Heart right ventricle (tissue), 16 donors: ENCODE measurements around the gene RNF123. TPM values are rescaled to one million over a fixed set of nuclear protein-coding genes. Genes with fewer than 3 reads are reported as not detected.

Experiments used
- ATAC-seq, 8 donors: fragments of 200-7000 bp; cut with Tn5 transposase; one replicate each; pipeline ENCODE4 v1.9.1; 2020; ENCODE audit warnings: mild to moderate bottlenecking in 8 of 8, moderate library complexity in 8 of 8, moderate number of reproducible peaks in 1 of 8
- DNase-seq, 2 donors: peaks; one replicate each; pipeline ENCODE4 v3.0.0-alpha.2; 2020
- H3K27ac ChIP-seq, 10 donors: fragments of 200-600 bp; sonication (generic) in 2 of 10; one replicate each; pipeline versions ENCODE4 v1.5.0 to v1.8.0; 2020 to 2022; ENCODE audit warnings: mild to moderate bottlenecking in 3 of 10
- H3K27me3 ChIP-seq, 7 donors: fragments of 200-600 bp; one replicate each; pipeline ENCODE4 v1.8.0; 2021 to 2022; ENCODE audit warnings: mild to moderate bottlenecking in 2 of 7
- H3K36me3 ChIP-seq, 9 donors: fragments of 200-600 bp; sonication (generic) in 1 of 9; one replicate each; pipeline versions ENCODE4 v1.5.0 to v1.8.0; 2020 to 2022; ENCODE audit warnings: mild to moderate bottlenecking in 2 of 9
- H3K4me1 ChIP-seq, 9 donors: fragments of 200-600 bp; sonication (generic) in 1 of 9; one replicate each; pipeline versions ENCODE4 v1.5.0 to v1.8.0; 2020 to 2022; ENCODE audit warnings: mild to moderate bottlenecking in 4 of 9
- H3K4me3 ChIP-seq, 10 donors: fragments of 200-600 bp; sonication (generic) in 2 of 10; one replicate each; pipeline versions ENCODE4 v1.5.0 to v1.8.0; 2020 to 2022; ENCODE audit warnings: mild to moderate bottlenecking in 7 of 10, moderate library complexity in 2 of 10
- H3K9me3 ChIP-seq, 11 donors: fragments of 200-600 bp in 10 of 11; sonication (generic) in 2 of 11; one replicate each; pipeline versions ENCODE4 v1.5.0 to v1.8.0; 2013 to 2022; ENCODE audit warnings: mild to moderate bottlenecking in 2 of 11, control low read depth in 1 of 11, moderate library complexity in 1 of 11
- CTCF ChIP-seq, 9 donors: fragments of 200-600 bp; sonication (generic) in 2 of 9; IDR thresholded peaks; one replicate each; pipeline versions ENCODE4 v1.5.0 to v1.8.0; 2021 to 2022; ENCODE audit warnings: antibody characterized with exemption in 9 of 9, mild to moderate bottlenecking in 5 of 9, moderate library complexity in 1 of 9
- WGBS, 2 donors: extraction: QIAGEN DNeasy Blood & Tissue Kit; methylation state at CpG; one replicate each; pipeline ENCODE4 v1.1.7; 2013; ENCODE audit warnings: inconsistent platforms in 1 of 2; 5-methylcytosine and 5-hydroxymethylcytosine counted together
- intact Hi-C, 10 donors: fragments of 100-400 bp; cut with DNase I; formaldehyde crosslinking; loops; one replicate each; pipeline versions ENCODE4 v1.11.1 to v1.14.2; 2022
- polyA plus RNA-seq, 2 donors: library from polyadenylated mRNA; stranded (reverse); fragments of 200-250 nt; gene quantifications; one replicate each; pipeline ENCODE4 v1.2.3, GENCODE V29; 2013
- total RNA-seq, 10 donors: library from RNA; stranded (reverse); fragmentation: NEBNext Ultra II Directional in 3 of 10; extraction: Animal tissue kit (Norgen Biotek cat#: 25700) in 3 of 10; gene quantifications; one replicate each; pipeline versions ENCODE4 v1.2.1 to v1.2.4, GENCODE V29; 2021 to 2023
- donor health status: Arrhythmogenic right ventricular cardiomyopathy.
- donor health status: ischemic (EF 13 %, LVEDD 7.1; RV severe dilation, severe dysfunction).
- donor health status: healthy with polysubstance abuse.
- donor health status: DM: no; HTN: yes; CAD: no.
- donor health status: DM: no; HTN: no; CAD: no.
- donor health status: ischemic (EF 25% LVEDD 6.9; RV normal size, moderate dysfunction).
- donor health status: ischemic (EF 25% LVEDD 5.7; RV mildly dilated, moderate dysfunction).
- donor health status: healthy.
- donor health status: DM: yes; HTN: yes; CAD: no.
- donor health status: Ischemic cardiomyopathy.
- donor health status: ischemic (EF 35%, LVEDD 5.7; RV mildly dilated, moderate dysfunction).
- donor health status: nonischemic (EF 11% LVEDD 7.7; RV severe dilation, severe dysfunction).
- donor health status: DM: yes; HTN: yes; CAD: no.
- donor health status: PGD.
- donor health status: ischemic (EF 29% LVEDD 5.4; RV normal size, mild dysfunction).
- donor health status: nonischemic (EF 23%, LVEDD 6.1; RV moderate dilation, normal function).

The RNF123 gene
- total and polyA plus RNA-seq, 12 donors: 23.6 to 61.8 (median 48.7) TPM

DNA sequence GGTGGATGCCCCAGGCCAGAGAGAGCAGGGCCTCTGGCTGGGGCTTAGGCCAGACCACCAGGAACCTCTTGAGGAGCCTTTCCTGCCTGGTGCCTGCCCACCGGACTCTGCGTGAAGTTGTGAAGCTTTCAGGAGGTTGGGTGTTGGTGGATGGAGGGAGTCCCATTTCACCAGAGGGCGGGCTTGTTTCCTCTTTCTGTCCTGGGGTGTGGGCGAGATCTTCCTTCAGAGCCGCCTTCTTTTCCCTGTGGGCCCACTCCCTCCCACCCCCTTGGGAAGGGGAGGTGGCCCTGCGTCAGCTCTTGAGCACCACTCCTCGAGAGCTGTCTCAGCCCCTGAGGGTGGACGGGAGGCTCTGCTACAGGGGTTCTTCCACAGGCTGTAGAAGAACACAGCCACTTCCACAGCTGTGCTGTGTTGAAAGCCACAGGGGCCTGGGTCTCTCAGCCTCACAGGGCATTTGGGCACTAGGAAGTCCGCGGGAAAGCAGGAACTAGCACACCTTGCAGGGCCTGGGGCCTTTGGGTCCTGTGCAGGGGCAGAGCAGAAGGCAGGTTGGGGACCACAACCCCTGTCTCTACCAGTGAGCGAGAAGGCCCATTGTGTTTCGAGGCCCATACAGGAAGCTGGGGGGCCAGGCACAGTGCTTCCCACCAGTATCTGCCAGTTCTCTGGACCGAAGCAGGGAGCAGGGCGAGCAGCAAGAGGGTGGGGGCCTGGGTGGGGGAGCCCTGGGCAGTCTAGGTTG, 28.0 kb downstream of the RNF123 start:
- Histone ChIP-seq H3K27me3 (no peaks in the 10 kb centered on the region), H3K9me3 (no peaks in the 10 kb centered on the region), H3K4me1 (peaks cover 5 to 32% (median 16%) of the 10 kb centered on the region in 9 donors), H3K4me3 (no peak overlapping the region), H3K36me3 (peaks cover 0 to 73% (median 8%) of the 10 kb centered on the region in 9 donors), H3K27ac (no peak overlapping the region)
- no peak for DNase-seq
- intact Hi-C loops: no loop called here
- no peak for TF ChIP-seq CTCF (IDR thresholded peaks at IDR 0.05)
- ATAC-seq: no peak
- WGBS, 2 donors: 88 to 89% methylated on average over 14 of the region's 14 CpGs

- H3K27me3 ChIP-seq: no peaks in the 10 kb centered on the region
- H3K9me3 ChIP-seq: no peaks in the 10 kb centered on the region
- WGBS, 2 donors: 59 to 64% methylated on average over 75 of the region's 75 CpGs
- peak in 1 of 8 donors; percentile 7 for ATAC-seq
- H3K4me1 ChIP-seq: peaks cover 10 to 40% (median 24%) of the 10 kb centered on the region in 9 donors
- intact Hi-C loops: no loop called here
- peaks cover 0 to 71% (median 8%) of the 10 kb centered on the region in 9 donors for H3K36me3 ChIP-seq
- no peak overlapping the region for H3K27ac ChIP-seq
- no peak for TF ChIP-seq CTCF (IDR thresholded peaks at IDR 0.05)
- no peak for DNase-seq
- peak overlapping the region in 5 of 10 donors; percentile 58 to 68 (median 66) for H3K4me3 ChIP-seq
Measured at GRCh38 chr3:49717959-49718857, 28.9 kb downstream of the RNF123 start.

DNA sequence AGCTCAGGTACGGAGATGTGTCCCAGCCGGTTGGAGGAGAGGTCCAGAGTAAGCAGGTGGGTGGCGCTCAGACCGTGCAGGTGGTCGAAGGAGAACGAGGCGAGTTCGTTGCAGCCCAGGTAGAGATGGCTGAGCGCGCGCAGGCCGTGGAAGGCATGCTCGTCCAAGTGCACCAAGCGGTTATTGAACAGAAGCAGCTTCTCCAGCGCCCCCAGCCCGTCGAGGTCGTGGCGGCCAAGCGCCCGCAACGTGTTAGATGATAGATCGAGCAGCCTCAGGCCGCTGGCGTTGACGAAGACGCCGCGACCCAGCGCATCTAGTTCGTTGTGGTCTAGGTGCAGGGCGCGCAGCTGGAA, 29.5 kb downstream of the RNF123 start:
- WGBS, 2 donors: 7 to 11% methylated on average over 32 to 33 of the region's 33 CpGs
- Histone ChIP-seq H3K27me3 (no peaks in the 10 kb centered on the region), H3K27ac (peak overlapping the region in 4 of 10 donors; percentile 13 to 75 (median 62)), H3K4me1 (peaks cover 10 to 42% (median 27%) of the 10 kb centered on the region in 9 donors), H3K36me3 (peaks cover 0 to 64% (median 8%) of the 10 kb centered on the region in 9 donors), H3K9me3 (no peaks in the 10 kb centered on the region), H3K4me3 (peak overlapping the region; percentile 30 to 68 (median 62))
- no peak for TF ChIP-seq CTCF (IDR thresholded peaks at IDR 0.05)
- intact Hi-C loops: no loop called here
- ATAC-seq (peak in 1 of 8 donors; percentile 0), DNase-seq (no peak)

GRCh38 chr3:49719214-49719884, 30.0 kb downstream of the RNF123 start, which contains the start of gene AMIGO3:
AMIGO3 (minus strand) TSS chr3:49719684; CDS start chr3:49719465, 219 bp downstream.
- Histone ChIP-seq H3K27ac (peak within 1 kb of the TSS in 8 of 10 donors; percentile 13 to 75 (median 40)), H3K4me1 (peaks cover 12 to 44% (median 29%) of the 10 kb centered on the region in 9 donors)

More at GRCh38 chr3:49719214-49719884, 30.0 kb downstream of the RNF123 start, which contains the start of gene AMIGO3:
- intact Hi-C loops: no loop called here
- Histone ChIP-seq H3K36me3 (peaks cover 0 to 59% (median 8%) of the 10 kb centered on the region in 9 donors), H3K9me3 (no peaks in the 10 kb centered on the region), H3K27me3 (no peaks in the 10 kb centered on the region), H3K4me3 (peak within 1 kb of the TSS; percentile 30 to 68 (median 62))
- TF ChIP-seq CTCF (IDR thresholded peaks at IDR 0.05): peak; percentile 39 to 70 (median 55)
- peak; percentile 68 to 87 (median 82) for ATAC-seq
- peak; percentile 95 to 96 for DNase-seq
- 1% methylated on average over 50 of the region's 50 CpGs for WGBS, 2 donors
